Measurements from ENCODE around the gene OR6M1.

- no peak for TF ChIP-seq CEBPB (IDR thresholded peaks at IDR 0.05; ENCODE audit: low read depth, low read length)
- TF ChIP-seq SMC3 (IDR thresholded peaks at IDR 0.05; ENCODE audit: low read depth, low read length), result no peak
- TF ChIP-seq RCOR1 (IDR thresholded peaks at IDR 0.05; ENCODE audit: insufficient replicate concordance, low read length), result no peak
- TF ChIP-seq CTCF (conservative IDR thresholded peaks at IDR 0.05; ENCODE audit: low read depth, low read length), result no peak
- no peak for TF ChIP-seq POLR2A (IDR thresholded peaks at IDR 0.05; ENCODE audit: low read depth, low read length)
- TF ChIP-seq, protein P1, sequence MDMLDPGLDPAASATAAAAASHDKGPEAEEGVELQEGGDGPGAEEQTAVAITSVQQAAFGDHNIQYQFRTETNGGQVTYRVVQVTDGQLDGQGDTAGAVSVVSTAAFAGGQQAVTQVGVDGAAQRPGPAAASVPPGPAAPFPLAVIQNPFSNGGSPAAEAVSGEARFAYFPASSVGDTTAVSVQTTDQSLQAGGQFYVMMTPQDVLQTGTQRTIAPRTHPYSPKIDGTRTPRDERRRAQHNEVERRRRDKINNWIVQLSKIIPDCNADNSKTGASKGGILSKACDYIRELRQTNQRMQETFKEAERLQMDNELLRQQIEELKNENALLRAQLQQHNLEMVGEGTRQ (IDR thresholded peaks at IDR 0.05; ENCODE audit: low read depth, low read length), result no peak
- TF ChIP-seq BHLHE40 (IDR thresholded peaks at IDR 0.05; ENCODE audit: low read depth, low read length), result no peak
- TF ChIP-seq FOS (IDR thresholded peaks at IDR 0.05; ENCODE audit: low read depth, low read length), result no peak
- TF ChIP-seq MAFK (IDR thresholded peaks at IDR 0.05; ENCODE audit: low read depth, low read length), result no peak
- no peak for TF ChIP-seq MAZ (IDR thresholded peaks at IDR 0.05; ENCODE audit: borderline replicate concordance, low read depth, low read length)
- TF ChIP-seq RFX5 (IDR thresholded peaks at IDR 0.05; ENCODE audit: low read depth, low read length), result no peak
- no peak for TF ChIP-seq CHD1 (IDR thresholded peaks at IDR 0.05; ENCODE audit: low read depth, low read length)
Observed at GRCh38 chr11:123806249-123806648, at the start of gene OR6M1.
